Activated CD8-positive, alpha-beta memory T cell treated with anti-CD3 and anti-CD28 coated beads, Interleukin-2, amount 50 U/mL, for 48 hours (primary cell): ENCODE measurements around the gene EIF4G3.
"Not testable (repeated sequence)": the region's sequence is repeated elsewhere in the genome, so short reads cannot be mapped to it uniquely, and the experiment has no call there.

Source experiments
- DNase-seq: peaks from one replicate; pipeline ENCODE4 v3.0.0-alpha.2; 2020

The EIF4G3 gene

DNA sequence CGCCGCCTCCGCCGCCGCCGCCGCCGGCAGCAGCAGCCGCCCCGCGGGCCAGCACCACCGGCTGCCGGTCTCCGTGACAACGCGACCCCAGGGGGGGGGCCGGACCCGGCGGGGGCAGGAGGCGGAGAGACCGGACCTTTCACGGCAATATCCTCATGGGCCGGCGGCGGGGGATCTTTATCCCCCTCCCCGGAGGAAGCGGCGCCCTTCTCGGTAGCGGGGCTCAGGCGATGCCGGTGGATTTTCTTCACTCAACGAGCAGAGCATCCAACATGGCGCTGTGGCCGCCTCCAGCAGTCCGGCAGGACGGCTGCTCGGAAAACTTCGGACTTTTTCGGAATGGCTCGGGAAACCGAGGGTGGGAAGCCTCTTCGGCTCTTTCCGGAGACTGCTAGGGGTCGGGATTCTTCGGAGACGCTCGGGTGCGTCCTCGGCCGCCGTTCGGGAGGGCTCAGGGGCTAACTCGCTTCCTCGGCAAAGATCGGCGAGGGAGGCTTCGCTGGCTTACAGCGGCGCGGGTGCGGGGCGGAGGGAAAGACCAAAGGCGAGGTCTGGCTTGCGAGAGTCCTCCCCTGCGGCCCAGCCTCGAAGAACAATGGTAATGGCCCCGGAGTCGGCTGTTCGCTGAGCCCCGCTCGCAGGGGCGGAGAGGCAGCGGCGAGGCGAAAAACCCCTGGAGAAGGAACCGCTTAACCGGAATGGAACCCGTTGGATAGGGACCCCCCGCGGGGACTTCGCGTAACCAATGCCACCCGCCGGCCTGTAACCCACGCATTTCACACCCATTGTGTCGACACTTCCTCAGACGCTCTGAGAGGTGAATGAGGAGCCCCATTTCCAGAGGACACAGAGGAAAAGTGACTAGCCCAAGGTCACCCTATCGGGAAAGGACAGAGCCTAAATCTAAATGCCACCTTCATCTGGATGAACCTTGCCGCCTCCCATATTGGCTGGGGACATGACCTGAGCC lies at the start of gene EIF4G3:
Gene EIF4G3 (minus strand): TSS at position 312 of the 970 bp plus-strand sequence. CDS start 174,155 bp downstream, outside the sequence.
- DNase-seq, result peak; percentile 100

- no peak for DNase-seq
These were observed 48.4 kb upstream of the EIF4G3 start for GRCh38 chr1:21225065-21225464.

DNA sequence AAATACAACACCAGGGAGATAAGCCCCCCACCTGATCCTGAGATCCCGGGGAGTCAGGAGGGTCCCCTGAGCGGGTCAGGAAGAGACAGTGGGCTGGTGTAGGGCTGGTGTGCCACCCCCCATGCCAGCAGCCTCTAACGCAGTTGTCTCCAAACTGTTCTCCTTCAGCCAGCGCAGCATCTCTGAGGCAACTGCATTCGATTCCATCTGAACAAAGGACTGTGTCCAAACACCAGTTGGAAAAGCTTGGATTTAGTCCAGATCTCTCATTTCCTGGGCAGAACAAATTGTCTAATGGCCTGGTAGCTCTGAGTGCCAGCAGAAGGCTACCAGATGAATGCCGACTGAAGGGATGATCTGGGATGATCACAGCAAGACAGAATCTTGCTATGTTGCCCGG lies 44.1 kb upstream of the EIF4G3 start:
- DNase-seq, result no peak

DNA sequence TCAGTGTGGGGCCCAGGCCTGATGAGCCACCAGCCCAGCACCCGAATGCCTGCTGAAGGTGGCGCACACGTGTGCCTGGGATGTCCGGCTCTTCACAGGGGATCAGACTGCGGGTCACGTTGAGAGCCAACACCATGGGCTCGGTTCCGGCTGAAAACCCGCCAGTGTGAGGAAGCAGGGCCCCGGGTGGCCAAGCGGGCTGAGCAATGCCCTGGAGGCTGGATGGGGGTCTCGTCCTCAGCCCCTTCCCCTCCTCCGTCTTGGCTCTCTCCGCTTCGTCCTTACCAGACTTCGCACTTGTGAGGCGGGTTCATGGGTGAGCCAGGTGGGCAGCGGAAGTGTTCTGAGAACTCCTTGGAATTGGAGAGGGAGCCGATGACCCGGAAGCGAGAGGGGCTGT lies 43.0 kb upstream of the EIF4G3 start:
- no peak for DNase-seq

GRCh38 chr1:21217812-21218596 lies 41.3 kb upstream of the EIF4G3 start:
- DNase-seq, result peak; percentile 78

GRCh38 chr1:21216835-21217811 lies 40.4 kb upstream of the EIF4G3 start:
- DNase-seq, result peak; percentile 88

DNA sequence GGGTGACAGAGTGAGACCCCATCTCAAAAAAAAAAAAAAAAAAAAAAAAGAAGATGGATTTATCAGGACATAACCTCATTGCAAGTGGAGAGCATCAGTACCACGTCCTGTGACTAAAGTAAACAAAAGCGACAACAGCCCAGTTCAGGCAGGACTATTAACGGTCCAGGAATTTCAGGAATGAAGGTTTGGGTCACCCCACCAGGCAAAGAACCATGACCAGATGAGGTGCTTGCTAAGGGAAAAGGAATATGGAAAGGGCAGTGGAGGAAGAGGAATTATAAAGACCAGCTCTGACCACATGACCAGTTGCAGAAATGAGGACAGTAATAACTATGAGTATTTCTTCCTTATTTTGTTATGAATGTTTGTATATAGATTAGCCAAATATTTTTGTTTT lies 35.4 kb upstream of the EIF4G3 start:
- DNase-seq, result no peak

DNA sequence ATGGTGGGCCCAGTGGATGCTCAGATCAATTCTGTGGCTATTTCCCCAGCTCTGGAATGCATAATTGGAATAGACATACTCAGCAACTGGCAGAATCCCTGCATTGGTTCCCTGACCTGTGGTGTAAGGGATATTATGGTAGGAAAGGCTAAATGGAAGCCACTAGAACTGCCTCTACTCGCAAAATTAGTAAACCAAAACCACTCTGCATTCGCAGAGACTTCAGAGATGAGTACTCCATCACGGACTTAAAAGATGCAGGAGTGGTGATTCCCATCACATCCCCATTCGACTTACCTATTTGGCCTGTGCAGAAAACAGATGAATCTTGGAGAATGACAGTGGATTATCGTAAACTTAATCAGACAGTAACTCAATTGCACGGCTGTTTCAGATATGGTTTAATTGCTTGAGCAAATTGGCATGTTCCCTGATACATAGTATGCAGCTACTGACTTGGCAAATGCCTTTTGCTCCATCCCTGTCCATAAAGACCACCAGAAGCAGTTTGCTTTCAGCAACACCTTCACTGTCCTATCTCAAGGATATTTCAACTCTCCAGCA lies 31.5 kb upstream of the EIF4G3 start:
- DNase-seq, result not testable (repeated sequence)

- DNase-seq, result no peak
These were observed 29.4 kb upstream of the EIF4G3 start for GRCh38 chr1:21206117-21206516.

DNA sequence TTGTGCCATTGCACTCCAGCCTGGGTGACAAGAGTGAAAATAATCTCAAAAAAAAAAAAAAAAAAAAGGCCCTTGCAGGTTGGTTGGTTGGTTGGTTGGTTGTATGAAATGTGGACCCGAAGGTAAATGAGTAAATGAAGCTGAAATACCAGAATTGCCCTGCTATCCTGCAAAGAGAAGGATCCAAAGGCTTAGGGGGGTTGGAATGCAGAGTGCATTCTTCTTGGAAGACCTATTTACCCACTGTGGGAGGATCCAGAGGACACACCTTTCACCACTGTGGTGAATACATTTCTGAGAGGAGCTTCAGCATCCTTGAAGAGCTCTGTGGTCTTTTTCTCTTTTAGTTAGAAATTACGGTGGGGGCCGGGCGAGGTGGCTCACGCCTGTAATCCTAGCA lies 28.7 kb upstream of the EIF4G3 start:
- DNase-seq, result no peak

DNA sequence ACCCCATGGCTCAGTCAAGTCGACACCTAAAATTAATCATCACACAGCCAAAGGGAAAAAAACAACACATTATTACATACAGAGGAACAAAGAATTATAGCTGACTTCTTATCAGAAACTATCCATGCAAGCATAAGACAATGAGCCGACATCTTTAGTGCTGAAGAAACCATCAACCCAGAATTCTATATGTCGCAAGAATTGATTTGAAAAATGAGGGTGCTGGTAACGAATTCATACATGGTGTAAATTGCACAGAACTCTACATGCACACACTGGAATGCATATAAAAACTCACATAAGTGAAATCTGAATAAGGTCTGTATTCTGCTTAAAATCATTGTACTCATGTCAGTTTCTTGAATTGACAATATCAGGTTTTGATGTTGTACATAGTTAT lies 25.0 kb upstream of the EIF4G3 start:
- DNase-seq, result no peak

DNA sequence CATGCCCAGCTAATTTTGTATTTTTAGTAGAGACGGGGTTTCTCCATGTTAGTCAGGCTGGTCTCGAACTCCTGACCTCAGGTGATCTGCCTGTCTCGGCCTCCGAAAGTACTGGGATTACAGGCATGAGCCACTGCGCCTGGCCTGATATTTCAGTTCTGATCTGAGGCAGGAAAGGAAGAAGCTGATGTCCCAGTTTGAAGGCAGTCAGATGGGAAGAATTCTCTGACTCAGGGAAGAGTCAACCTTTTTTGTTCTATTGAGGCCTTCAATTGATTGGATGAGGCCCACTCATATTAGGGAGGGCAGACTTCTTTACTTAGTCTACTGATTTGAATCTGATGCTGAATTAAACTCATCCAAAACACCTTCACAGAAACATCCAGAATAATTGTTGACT lies 24.5 kb upstream of the EIF4G3 start:
- DNase-seq, result not testable (repeated sequence)

DNA sequence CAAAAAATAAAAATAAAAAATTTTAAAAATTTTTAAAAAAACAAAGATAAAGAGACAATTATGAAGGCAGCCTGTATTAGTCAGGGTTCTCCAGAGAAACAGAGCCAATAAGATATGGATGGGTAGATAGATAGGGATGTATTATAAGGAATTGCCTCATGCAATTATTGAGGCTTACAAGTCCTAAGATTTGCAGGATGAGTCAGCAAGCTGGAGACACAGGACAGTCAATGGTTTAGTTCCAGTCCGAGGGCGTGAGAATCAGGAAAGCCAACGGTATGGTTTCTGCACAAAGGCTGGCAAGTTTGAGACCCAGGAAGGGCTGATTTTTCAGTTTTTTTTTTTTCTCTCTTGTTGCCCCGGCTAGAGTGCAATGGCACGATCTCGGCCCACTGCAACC lies 24.1 kb upstream of the EIF4G3 start:
- DNase-seq, result no peak

- no peak for DNase-seq
These were observed 22.2 kb upstream of the EIF4G3 start for GRCh38 chr1:21198929-21199328.

DNA sequence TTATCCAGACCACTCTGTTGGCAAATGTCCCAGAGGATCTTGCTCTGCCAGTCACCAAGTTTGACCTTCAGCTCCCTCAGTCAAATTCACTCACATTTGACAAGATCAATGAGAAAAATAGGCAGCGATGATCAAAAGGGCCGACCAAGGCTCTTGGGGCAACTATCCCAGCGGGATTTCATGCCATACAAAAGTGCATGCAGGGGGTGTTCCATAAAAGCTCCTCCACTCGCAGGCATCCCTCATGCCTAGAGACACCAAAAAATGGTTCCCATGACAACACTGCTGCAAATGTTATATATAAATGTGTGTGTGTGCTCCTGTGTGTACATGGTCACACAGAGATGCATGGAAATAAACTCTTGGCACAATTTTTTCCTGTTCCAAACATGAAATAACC lies 16.2 kb upstream of the EIF4G3 start:
- no peak for DNase-seq

- DNase-seq, result no peak
These were observed 15.6 kb upstream of the EIF4G3 start for GRCh38 chr1:21192284-21192683.

DNA sequence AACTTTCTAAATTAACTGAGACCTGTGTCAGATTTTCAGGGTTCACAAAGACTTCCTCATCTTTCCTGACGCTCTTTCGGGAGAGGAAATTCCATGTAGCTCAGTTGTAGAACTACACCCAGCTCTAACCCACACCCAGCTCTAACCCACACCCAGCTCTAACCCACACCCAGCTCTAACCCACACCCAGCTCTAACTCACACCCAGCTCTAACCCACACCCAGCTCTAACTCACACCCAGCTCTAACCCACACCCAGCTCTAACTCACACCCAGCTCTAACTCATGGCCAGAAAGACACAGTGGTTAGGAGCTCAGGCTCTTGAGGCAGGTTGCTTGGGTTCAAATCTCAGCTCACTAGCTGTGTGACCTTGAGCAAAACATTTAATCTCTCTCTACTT lies 14.1 kb upstream of the EIF4G3 start:
- DNase-seq, result not testable (repeated sequence)

- no peak for DNase-seq
These were observed 13.3 kb upstream of the EIF4G3 start for GRCh38 chr1:21189906-21190500.

- DNase-seq, result no peak
These were observed 12.7 kb upstream of the EIF4G3 start for GRCh38 chr1:21189421-21189820.

DNA sequence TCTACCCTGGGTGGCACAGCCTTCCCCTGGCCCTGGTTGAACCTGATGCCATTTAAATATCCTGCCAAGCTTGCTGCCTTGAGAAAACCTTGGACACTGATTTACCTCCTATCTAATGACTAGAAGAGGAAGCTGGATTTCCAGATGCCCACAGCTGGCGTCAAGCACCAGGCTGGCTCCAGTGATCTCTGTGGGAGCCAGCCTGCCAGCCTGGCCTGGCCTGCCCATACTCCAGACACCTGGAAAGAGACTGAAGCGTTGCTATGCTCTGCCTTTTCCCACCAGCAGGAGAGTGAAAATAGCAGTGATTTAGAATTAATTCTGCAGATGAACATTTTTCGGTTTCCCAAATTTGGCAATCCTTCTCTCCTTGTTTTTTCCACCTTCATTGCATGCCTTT lies 11.5 kb upstream of the EIF4G3 start:
- DNase-seq, result no peak

- DNase-seq, result no peak
These were observed 8.6 kb upstream of the EIF4G3 start for GRCh38 chr1:21185221-21185731.

DNA sequence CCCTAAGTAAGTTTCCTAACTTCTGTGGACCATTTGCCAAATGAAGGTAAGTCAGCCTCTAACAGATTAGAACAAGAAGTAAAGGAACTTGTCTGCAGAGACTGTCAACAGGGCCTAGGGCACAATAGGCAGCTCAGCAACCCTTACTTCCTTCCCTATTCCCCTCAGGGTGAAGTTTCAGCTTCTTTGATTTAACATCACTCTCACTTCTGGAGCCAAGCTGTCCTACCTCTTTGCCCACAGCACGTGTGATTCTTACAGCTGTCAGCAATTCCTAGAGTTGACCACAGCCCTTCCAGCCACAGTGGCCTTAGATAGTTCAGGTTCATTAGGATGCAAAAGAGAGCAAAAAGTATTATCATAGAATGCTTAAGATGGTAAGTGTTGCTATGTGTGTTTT lies 7.6 kb upstream of the EIF4G3 start:
- no peak for DNase-seq
